MM.1S (cell line): ENCODE results near the gene NBEA.

Source experiments
- EZH2 ChIP-seq: fragments of 300-600 bp; sonication (generic); optimal IDR thresholded peaks from 2 replicates; pipeline ENCODE3; 2017; ENCODE audit warnings: low read depth, mild to moderate bottlenecking, antibody characterized with exemption, low read length, mixed read lengths
- TF ChIP-seq, protein P1 (sequence below): fragments of 300-600 bp; sonication (generic); IDR thresholded peaks from 2 replicates; pipeline ENCODE4 v1.5.1; 2016; ENCODE audit warnings: antibody characterized with exemption, low read length, mixed read lengths

DNA sequence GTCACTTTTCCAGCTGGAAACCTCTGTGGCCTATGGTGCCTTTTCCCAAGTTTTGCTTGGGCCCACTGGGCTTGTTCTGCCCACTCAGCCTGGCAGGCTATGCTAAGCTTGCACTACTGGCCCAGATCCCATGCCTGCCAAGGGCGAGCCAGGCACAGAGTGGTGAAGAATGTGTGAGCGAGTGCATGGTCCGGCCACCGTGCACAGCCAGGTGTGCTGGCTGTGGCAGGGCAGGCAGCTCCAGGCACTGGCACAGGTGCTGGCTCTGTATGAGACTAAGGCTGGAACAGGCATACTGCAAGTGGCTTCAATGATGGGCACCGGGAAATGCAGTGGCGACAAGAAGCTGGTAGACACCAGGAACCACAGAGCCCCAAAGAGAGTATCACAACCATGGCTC, 584.5 kb downstream of the NBEA start:
- TF ChIP-seq, protein P1, sequence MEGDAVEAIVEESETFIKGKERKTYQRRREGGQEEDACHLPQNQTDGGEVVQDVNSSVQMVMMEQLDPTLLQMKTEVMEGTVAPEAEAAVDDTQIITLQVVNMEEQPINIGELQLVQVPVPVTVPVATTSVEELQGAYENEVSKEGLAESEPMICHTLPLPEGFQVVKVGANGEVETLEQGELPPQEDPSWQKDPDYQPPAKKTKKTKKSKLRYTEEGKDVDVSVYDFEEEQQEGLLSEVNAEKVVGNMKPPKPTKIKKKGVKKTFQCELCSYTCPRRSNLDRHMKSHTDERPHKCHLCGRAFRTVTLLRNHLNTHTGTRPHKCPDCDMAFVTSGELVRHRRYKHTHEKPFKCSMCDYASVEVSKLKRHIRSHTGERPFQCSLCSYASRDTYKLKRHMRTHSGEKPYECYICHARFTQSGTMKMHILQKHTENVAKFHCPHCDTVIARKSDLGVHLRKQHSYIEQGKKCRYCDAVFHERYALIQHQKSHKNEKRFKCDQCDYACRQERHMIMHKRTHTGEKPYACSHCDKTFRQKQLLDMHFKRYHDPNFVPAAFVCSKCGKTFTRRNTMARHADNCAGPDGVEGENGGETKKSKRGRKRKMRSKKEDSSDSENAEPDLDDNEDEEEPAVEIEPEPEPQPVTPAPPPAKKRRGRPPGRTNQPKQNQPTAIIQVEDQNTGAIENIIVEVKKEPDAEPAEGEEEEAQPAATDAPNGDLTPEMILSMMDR: no peak
- TF ChIP-seq EZH2: no peak
